ENCODE measurements around the gene DPYSL4.

Gene DPYSL4

GRCh38 chr10:132254841-132255240, 68.1 kb downstream of the DPYSL4 start:
- Histone ChIP-seq H3K36me3 (no peaks in the 10 kb centered on the region), H3K27me3 (no peaks in the 10 kb centered on the region), H3K4me1 (ENCODE audit: control insufficient read depth in 1 of 2, insufficient read depth in 1 of 2, low read depth in 1 of 2, low read length in 1 of 2) (peaks cover 35 to 52% of the 10 kb centered on the region in 2 experiments), H3K9me3 (no peaks in the 10 kb centered on the region), H3K27ac (peak overlapping the region; percentile 57), H3K4me3 (ENCODE audit: low read depth in 1 of 2, low read length in 1 of 2) (peak overlapping the region; percentile 28 to 31)
- no peak for TF ChIP-seq CTCF (IDR thresholded peaks at IDR 0.05)

Measured in neutrophil (primary cell).